CD4-positive, alpha-beta T cell treated with Interleukin-15 for 4 hours (primary cell): ENCODE data around the gene SLC7A7.
"Not testable (repeated sequence)": the region's sequence is repeated elsewhere in the genome, so short reads cannot be mapped to it uniquely, and the experiment has no call there.

Experiments used
- DNase-seq: peaks from one replicate; pipeline ENCODE4 v3.0.0-alpha.2; 2020; ENCODE audit warnings: low spot score

Gene SLC7A7

DNA sequence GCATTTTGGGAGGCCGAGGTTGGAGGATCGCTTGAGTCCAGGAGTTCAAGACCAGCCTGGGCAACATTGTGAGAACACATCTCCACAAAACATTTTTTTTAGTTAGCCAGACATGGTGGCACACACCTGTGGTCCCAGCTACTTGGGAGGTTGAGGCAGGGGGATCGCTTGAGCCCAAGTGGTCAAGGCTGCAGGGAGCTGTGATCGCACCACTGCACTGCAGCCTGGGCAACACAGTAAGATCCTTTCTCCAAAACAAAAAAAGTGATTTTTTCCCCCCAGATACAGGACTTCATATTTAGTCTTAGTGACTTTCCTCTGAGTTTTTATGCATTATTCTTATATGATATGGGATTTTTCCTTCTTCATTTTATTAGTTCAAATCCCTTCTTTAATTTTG lies 28.6 kb downstream of the SLC7A7 start:
- DNase-seq, result no peak

DNA sequence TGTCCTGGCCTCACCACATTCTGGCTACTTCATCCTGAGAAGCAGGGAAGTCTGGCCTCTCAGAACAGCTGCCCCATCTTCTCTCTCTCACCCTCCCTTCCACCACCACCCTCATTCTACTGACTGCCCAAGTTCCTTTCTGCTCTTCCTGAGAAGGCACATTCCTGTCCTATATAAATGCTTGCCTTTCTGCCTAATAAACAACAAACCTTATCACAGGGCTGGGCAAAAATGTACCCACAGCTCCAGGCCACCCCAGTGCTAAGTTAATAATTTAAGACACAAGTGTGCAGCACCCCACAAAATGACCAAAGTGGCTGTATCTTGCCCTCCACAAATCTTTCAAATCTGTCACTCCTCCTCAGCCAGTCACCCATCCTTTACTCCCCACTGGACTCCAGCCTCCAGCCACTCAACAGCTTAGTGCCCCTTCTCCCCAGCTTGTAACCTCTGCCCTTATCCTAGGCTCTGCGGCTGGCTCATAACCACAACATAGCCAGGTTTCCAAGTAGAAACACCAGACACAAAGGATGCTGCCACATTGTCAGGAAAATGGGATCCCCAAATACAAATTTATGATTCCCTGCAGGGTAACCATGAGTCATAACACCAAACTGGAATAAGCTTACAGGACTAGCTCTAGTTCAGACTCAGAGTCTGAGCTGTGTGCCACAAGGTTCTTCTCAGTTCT lies 33.8 kb downstream of the SLC7A7 start:
- no peak for DNase-seq

DNA sequence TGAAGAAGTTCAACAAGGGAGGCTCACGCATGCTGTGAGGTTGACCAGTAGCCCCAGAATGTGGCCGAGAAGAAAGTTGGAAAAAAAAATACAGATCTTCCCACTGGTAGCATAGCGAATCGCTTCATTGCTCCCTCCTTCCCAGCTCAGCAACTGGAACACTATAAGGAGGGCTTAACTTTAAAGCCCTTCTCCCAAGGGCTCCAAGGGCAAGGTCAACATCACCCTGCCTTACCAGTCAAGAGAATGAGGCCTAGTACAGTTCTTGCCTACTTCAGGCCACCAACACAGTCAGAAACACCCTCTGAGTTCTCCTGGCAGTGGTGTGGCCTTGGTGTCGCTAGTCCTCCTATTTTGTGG lies 34.3 kb downstream of the SLC7A7 start:
- DNase-seq, result no peak

DNA sequence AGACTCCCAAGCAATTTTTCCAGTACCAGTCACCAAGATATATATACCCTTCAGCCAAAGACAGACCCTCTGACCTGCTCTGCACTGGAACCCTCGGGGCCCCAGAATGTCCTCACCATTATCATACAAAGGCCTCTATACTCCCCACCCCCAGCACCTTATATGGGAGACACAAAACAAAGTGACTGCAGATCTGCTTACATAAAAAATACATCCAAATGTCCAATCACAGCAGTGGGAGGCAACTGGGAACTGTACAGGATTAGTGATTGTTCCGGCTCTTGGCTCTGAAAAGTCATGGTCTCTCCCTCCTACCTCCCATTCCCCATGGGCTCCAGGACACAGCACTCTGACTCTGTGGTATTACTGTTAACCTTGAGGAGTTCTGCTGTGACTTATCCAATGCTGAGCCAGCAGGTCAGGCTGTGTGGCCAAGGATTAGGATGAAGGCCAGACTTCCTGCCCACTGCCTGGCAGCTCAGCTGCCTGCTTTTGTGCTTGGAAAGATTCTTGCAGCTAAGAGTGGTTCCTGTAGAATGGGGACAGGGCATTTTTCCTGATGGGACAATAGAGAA lies 35.0 kb downstream of the SLC7A7 start:
- no peak for DNase-seq

DNA sequence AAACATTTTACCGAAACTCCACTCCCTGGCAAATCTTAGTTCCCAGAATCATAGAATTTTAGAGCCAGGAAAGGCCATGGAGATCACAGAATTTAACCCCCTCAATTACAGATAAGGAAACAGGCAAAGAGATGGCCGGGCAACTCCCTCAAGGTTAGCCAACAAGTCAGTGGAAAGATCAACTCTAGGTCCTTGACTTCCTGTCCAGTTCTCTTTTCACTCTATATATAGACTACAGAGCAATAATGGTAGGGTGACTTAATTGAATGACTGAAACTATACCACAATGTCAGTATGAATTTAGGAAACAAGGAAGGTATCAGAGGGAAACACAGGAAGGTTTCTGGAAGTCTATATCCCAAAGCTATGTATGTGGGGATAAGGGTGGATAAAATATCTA lies 37.2 kb downstream of the SLC7A7 start:
- no peak for DNase-seq

DNA sequence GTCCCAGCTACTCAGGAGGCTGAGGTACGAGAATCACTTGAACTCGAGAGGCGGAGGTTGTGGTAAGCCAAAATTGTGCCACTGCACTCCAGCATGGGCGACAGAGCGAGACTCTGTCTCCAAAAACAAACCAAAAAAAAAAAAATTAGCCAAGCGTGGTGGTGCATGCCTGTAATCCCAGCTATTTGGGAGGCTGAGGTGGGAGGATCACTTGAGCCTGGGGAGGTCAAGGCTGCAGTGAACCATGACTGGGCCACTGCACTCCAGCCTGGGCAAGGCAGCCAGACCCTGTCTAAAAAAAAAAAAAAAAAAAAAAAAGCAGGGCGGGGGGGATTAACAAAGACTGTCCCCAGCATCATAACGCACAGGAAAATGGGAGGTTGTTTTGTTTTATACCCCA lies 38.4 kb downstream of the SLC7A7 start:
- not testable (repeated sequence) for DNase-seq

DNA sequence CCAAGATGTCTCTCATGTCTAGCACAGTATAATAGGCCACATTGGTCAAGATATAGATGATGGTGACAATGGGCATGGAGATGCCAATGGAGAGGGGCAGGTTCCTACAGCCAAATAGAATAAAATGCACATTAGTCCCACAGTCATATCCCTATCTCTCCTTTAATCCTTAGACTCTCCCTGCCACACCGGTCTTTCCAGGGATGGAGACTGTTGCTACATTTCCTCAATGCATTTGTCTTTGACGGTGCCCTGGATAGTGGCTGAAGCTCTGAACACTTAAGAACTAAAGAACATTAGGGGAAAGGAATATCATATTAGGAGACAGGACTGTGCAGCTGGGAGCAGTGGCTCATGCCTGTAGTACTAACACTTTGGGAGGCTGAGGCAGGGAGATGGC lies 39.0 kb downstream of the SLC7A7 start:
- DNase-seq, result no peak

DNA sequence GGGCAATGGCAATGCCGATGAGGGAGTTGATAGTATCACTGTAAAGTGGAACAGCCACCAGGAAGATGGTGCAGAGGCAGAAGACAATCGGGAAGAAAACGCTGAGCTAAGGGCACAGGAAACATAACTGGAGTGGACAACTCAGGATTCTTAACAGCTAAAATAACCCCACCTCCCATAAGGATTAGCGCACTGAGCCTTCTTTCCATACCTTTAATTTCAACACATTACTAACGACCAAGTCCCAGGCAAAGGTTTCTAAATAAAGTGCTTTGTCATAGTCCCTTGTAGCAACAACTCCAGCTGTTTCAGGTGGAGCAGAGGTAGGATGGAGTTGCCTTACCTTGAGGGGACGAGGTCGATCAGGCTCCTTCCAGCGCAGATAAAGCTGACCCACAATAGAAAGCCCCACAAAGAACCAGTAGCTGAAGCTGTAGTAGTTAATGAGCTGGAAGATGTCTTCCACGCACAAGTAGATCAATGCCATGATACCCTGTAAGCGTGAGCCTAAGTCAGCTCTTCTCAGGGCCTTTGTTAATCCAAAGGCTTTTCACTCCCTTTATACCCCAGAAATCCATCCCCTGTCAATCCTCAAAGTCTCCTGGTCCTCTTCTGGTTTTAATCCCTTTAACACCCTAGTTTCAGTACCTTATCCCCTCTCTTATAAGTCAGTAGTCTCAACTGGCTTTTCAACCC lies 41.1 kb downstream of the SLC7A7 start:
- no peak for DNase-seq

DNA sequence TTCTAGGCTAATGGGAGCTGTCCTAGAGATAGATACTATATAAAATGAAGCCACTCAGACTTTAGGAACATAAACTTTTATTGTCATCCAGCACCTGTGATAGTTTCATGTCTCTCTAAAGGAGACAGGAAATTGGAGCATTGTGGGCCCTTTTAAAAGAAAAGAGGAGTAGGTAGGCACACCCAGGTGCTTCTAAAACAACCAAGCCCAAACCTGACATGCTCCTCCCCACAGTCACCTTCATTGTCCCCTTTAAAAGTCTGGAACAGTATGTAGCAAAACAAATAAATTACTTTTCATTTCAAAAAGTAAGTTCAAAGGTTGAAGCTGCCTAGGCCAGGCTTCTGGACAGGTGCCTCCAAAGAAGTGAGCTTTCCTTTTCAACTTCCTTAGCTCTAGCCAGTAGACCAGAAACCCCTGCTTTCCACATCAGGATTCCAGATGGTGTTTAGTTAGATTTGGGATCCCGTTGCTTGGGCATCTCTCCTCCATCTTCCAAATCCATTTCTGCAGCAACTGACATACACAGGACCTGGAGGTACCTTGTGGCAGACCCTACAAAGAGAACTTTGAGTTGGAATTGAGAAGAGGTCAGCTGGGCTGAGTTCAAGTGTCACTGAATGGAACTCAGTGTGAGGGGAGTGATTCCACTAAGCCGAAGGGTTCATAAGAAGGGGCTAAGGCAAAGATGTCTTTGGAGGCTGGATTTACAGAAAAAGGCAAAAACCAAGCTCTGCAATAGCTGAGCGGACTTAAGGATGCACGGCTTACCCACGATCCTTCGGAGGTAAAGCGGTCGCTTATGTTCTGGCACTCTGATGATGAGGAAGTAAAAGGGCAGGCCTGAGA lies 41.8 kb downstream of the SLC7A7 start:
- DNase-seq, result no peak

DNA sequence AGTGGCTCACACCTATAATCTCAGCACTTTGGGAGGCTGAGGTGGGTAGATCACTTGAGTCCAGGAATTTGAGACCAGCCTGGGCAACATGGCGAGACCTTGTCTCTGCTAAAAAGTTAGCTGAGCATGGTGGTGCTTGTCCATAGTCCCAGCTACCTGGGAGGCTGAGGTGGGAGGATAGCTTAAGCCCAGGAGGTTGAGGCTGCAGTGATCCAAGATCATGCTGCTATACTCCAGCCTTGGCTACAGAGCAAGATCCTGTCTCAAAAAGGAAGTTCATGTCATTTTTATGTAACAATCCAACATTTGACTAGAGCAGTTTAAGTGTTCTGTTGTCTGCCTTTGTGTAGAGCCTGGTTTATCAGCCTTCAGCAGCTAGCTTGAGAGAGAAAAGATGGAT lies 42.5 kb downstream of the SLC7A7 start:
- no peak for DNase-seq

DNA sequence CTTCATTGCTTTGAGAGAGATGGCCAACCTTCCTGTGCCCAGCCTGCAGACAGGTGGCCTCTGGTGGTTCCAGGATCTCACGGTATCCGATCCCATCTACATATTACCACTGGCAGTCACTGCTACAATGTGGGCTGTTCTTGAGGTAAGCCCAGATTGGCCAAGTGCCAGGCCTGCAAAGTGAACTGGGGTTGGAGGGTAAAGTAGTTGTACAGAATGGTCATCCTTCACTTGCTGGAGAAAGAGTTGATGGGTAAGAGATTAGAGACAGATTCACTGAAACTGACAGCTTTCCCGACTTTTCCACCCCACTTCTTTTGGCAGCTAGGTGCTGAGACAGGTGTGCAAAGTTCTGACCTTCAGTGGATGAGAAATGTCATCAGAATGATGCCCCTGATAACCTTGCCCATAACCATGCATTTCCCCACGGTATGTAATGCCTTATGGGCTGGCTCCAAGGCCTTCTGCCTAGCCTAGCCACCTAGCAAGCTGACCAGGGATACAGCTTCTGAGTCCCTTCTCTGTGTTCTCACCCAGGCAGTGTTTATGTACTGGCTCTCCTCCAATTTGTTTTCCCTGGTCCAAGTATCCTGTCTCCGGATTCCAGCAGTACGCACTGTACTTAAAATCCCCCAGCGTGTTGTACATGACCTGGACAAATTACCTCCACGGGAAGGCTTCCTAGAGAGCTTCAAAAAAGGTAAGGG lies 44.6 kb downstream of the SLC7A7 start:
- DNase-seq, result no peak

DNA sequence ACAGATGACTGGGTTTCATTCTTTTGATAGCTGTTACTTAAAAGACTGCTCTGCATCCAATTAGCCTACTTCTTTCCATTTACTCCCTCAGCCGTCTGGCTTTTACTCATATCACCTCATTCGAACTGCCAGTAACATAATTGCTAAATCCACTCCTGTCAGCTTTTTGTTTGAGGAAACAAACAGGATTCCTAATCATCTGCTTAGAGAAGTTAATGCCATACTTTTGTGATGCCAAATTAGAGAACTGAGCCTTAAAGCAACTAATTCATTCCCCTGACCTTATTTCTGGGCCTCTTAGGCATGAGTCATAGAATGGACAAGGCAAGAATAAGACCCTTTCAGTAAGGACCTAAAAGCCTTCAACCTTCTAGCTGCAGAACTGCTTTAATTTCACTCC lies 45.9 kb downstream of the SLC7A7 start:
- DNase-seq, result no peak

DNA sequence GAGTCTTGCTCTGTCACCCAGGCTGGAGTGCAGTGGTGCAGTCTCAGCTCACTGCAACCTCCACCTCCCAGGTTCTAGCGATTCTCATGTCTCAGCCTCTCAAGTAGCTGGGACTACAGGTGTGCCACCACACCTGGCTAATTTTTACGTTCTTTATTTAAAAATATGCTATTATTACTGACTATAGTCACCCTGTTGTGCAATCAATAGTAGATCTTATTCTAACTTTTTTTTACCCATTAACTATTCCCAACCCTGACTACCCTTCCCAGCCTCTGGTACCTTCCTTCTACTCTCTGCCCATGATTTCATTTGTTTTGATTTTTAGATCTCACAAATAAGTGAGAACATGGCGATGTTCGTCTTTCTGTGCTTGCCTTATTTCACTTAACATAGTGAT lies 46.3 kb downstream of the SLC7A7 start:
- DNase-seq, result no peak

DNA sequence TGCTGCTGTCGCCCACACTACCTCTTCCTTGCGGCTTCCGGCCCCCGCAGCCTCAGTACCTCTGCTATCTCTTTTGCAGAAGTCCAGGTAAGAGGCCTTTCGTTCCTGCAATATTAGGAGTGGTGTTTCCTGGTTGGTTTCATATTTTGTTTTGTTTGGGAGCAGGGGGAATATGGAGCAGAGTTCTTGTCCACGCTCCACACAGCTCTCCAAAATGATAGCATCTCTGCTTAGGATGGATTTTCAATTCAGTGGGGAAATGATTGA lies 48.0 kb downstream of the SLC7A7 start:
- no peak for DNase-seq

DNA sequence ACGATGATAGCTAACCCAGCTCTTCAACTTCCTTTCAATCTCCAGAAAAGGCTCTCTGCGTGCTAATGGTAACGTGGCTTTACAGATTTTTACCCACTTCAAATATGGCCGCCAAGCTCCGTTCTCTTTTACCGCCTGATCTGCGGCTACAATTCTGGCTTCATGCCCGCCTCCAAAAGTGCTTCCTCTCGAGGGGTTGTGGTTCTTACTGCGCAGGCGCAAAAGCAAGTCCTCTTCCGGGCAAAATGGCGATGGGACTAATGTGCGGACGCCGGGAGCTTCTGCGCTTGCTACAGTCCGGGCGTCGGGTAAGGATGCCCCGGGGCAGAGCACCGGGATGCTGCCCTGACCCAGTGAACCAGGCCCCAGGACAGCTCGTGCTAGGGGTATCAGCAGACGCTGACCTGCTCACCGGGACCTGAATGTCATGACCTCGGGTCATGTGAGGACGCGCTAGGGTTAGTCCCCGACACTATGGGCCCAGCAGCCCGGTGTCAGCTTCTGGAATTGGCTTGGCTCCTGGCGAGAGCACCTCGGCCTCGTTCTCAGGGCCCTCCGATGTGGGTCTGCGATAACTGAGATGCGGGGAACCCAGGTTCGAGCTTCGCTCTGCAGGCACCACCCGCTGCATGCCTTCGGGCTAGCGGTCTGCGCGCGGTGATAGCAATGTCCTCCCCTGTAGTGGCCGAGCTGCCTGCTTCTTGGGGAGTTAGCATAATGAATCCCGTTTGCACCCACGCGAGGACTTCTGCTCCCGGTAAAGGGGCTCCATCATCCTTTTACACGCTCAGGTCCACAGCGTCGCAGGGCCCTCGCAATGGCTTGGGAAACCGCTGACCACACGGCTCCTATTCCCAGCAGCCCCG lies 48.5 kb downstream of the SLC7A7 start, which contains the start of gene OXA1L:
Gene OXA1L, plus strand, starts transcription at position 232 of the 866 bp plus-strand sequence. Its CDS starts 14 bp downstream, at position 246.
- peak; percentile 98 for DNase-seq

DNA sequence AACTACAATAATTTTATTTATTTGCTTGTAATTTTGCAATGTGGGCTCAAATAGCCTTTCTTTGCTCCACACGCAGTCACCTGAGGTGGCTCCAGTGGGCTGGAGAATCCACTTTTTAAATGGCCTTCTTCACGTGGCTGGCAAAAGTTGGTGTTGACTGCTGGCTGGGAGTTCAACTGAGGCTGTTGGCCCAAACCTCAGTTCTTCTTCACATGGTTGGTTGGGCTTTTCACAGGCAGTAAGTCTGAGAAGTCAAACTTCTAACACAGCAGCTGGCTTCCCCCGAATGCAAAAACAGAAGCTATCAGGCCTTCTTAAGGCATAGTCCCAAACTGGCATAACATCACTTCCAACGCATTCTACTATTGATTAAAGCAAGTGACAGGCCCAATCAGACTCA lies 50.9 kb downstream of the SLC7A7 start:
- no peak for DNase-seq

DNA sequence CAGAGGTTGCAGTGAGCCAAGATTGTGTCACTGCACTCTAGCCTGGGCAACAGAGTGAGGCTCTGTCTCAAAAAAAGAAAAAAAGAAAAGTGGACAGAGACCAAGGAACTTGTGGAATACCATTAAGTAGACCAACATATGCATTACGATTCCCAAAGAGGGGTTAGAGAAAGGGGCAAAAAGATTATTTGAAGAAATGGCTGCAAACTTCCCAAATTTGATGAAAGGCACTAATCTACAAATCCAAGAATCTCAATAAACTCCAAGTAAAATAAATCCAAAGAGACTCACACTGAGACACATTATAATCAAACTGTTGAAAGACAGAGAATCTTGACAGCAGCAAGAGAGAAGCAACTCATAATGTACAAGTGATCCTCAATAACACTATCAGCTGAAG lies 53.5 kb downstream of the SLC7A7 start:
- DNase-seq, result no peak

DNA sequence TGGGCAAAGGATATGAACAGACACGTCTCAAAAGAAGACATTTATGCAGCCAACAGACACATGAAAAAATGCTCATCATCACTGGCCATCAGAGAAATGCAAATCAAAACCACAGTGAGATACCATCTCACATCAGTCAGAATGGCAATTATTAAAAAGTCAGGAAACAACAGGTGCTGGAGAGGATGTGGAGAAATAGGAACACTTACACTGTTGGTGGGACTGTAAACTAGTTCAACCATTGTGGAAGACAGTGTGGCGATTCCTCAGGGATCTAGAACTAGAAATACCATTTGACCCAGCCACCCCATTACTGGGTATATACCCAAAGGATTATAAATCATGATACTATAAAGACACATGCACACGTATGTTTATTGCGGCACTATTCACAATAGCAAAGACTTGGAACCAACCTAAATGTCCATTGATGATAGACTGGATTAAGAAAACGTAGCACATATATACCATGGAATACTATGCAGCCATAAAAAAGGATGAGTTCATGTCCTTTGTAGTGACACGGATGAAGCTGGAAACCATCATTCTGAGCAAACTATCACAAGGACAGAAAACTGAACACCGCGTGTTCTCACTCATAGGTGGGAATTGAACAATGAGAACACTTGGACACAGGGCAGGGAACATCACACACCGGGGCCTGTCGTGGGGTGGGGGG lies 57.1 kb downstream of the SLC7A7 start:
- not testable (repeated sequence) for DNase-seq

DNA sequence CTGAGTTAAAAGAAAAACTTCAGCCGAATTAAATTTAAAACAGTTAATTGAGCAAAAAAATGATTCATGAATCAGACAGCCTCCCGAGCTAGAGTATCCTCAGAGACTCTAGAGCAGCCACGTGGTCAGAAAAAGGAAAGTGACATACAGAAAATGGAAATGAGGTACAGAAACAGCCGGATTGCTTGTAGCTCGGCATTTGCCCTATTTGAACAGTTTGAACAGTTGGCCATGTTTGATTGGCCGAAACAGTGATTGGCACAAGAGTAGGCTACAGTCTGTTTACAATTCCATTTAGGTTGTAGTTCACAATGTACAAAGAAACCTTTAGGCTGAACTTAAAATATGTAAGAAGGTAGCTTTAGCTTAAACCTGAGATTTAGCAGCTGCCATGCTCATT lies 61.6 kb downstream of the SLC7A7 start:
- no peak for DNase-seq

DNA sequence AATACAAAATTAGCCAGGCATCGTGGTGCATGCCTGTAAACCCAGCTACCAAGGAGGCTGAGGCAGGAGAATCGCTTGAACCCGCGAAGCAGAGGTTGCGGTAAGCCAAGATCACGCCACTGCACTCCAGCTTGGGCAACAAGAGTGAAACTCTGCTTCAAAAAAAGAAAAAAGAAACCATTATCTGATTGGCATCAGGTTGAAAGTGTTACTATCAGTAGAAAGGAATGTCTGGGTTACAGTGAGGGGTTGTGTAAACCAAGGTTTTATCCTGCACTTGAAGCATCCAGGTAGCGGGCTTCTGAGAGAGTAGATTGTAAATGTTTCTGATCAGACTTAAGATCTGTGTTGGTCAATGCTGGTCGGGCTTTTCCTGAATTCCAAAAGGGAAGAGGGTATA lies 62.8 kb downstream of the SLC7A7 start:
- no peak for DNase-seq

DNA sequence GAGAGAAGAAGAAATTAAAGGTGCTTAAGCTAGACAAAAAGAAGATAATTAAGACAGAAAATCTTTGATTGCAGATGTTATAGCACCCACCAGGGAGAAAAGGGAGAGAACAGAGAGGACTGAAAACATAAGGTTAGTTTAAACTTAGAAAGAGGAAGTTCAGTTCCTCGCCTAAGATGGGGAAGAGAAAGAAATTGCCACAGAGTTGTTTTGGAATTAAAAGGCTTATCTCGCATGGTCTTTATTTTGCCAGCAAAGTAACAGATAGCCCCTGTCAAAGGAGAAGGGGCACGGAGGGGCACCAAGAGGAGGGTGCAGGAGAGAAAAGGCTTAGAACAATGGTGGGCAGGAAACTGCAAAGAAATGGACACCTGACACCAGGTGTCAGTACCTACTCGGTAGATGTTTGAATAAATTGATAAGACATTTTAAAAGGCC lies 66.6 kb downstream of the SLC7A7 start:
- no peak for DNase-seq
